NCI-H2081 (cell line): ENCODE measurements around the gene CCDC9B.

Source experiments
- DNase-seq, 2 experiments: peaks; one replicate each; lab custom pipeline; 2025; lab: John Stamatoyannopoulos, UW

Gene CCDC9B

GRCh38 chr15:40340740-40341400 is at the start of gene CCDC9B:
TSS of gene CCDC9B (minus strand) at chr15:40340939. CDS start at chr15:40340819, 120 bp downstream.
- DNase-seq = peak; percentile 65 to 74

GRCh38 chr15:40389824-40390595 is 49.3 kb upstream of the CCDC9B start:
- no peak for DNase-seq

- DNase-seq = no peak
These were observed 48.4 kb upstream of the CCDC9B start for GRCh38 chr15:40388941-40389823.

- DNase-seq = no peak
These were observed 45.7 kb upstream of the CCDC9B start for GRCh38 chr15:40386480-40386879.

- peak; percentile 95 to 97 for DNase-seq
These were observed 42.1 kb upstream of the CCDC9B start, which contains the start of gene KNSTRN for GRCh38 chr15:40382580-40383456. TSS of gene KNSTRN (plus strand) at chr15:40382721. CDS start at chr15:40382836, 115 bp downstream.

GRCh38 chr15:40381818-40382529 is 41.2 kb upstream of the CCDC9B start:
- DNase-seq = no peak

- DNase-seq = no peak
These were observed 39.9 kb upstream of the CCDC9B start for GRCh38 chr15:40380636-40381035.

- no peak for DNase-seq
These were observed 39.1 kb upstream of the CCDC9B start for GRCh38 chr15:40379853-40380252.

- no peak for DNase-seq
These were observed 38.6 kb upstream of the CCDC9B start for GRCh38 chr15:40379374-40379773.

GRCh38 chr15:40377606-40378005 is 36.9 kb upstream of the CCDC9B start:
- DNase-seq = no peak

- DNase-seq = no peak
These were observed 32.2 kb upstream of the CCDC9B start for GRCh38 chr15:40372981-40373380.

- no peak for DNase-seq
These were observed 29.2 kb upstream of the CCDC9B start for GRCh38 chr15:40369971-40370370.

GRCh38 chr15:40369474-40369869 is 28.7 kb upstream of the CCDC9B start:
- no peak for DNase-seq

- no peak for DNase-seq
These were observed 28.2 kb upstream of the CCDC9B start for GRCh38 chr15:40368719-40369473.

- DNase-seq = peak; percentile 81 to 91
These were observed 27.2 kb upstream of the CCDC9B start for GRCh38 chr15:40367686-40368611.

- no peak for DNase-seq
These were observed 26.6 kb upstream of the CCDC9B start for GRCh38 chr15:40367371-40367685.

- DNase-seq = no peak
These were observed 26.0 kb upstream of the CCDC9B start for GRCh38 chr15:40366457-40367370.
